OCI-LY3 (cell line): Measurements from ENCODE around the gene HAUS7.

Experiments used
- CTCF ChIP-seq: fragments of 200-600, 300-600 bp; sonication (generic); IDR thresholded peaks from 2 replicates; pipeline ENCODE4 v1.5.1; 2014; ENCODE audit warnings: antibody characterized with exemption, low read length, low read depth
- EZH2phosphoT487 ChIP-seq: fragments of 200-600 bp; shearing (Covaris generic); IDR thresholded peaks from 2 replicates; pipeline ENCODE4 v1.6.1; 2018; ENCODE audit warnings: antibody characterized with exemption, mixed run types, low read depth

GRCh38 chrX:153477901-153478300 is 7.5 kb upstream of the HAUS7 start:
- no peak for TF ChIP-seq CTCF
- TF ChIP-seq EZH2phosphoT487: no peak
